Stimulated activated CD4-positive, alpha-beta T cell treated with anti-CD3 and anti-CD28 coated beads, Interleukin-12 subunit alpha, Interleukin-12 subunit beta, amount 100 ng/mL, for 24 hours (primary cell): Measurements from ENCODE around the gene IER2.
A peak's percentile ranks its signal among the peaks of the same experiment; 100 is the strongest.

Experiments
- DNase-seq, 2 experiments: peaks; one replicate each; pipeline ENCODE4 v3.0.0-alpha.2; 2020; ENCODE audit warnings: low read depth in 2 of 2

The IER2 gene

GRCh38 chr19:13118424-13119193 is 31.6 kb upstream of the IER2 start:
- DNase-seq: no peak

GRCh38 chr19:13119627-13120026 is 30.6 kb upstream of the IER2 start:
- no peak for DNase-seq

- no peak for DNase-seq
Observed at GRCh38 chr19:13120031-13120430, 30.2 kb upstream of the IER2 start.

- no peak for DNase-seq
Observed at GRCh38 chr19:13120817-13121216, 29.4 kb upstream of the IER2 start.

GRCh38 chr19:13121551-13122274 is 28.5 kb upstream of the IER2 start:
- no peak for DNase-seq

- DNase-seq: no peak
Observed at GRCh38 chr19:13122275-13122878, 27.8 kb upstream of the IER2 start.

GRCh38 chr19:13122980-13123957 is 26.9 kb upstream of the IER2 start:
- DNase-seq: no peak

- no peak for DNase-seq
Observed at GRCh38 chr19:13127051-13127450, 23.2 kb upstream of the IER2 start.

GRCh38 chr19:13127811-13128575 is 22.2 kb upstream of the IER2 start:
- DNase-seq: no peak

GRCh38 chr19:13128583-13128982 is 21.6 kb upstream of the IER2 start:
- no peak for DNase-seq

GRCh38 chr19:13129384-13129783 is 20.8 kb upstream of the IER2 start:
- no peak for DNase-seq

- no peak for DNase-seq
Observed at GRCh38 chr19:13130886-13131490, 19.2 kb upstream of the IER2 start.

GRCh38 chr19:13132471-13133180 is 17.6 kb upstream of the IER2 start:
- DNase-seq: peak in 1 of 2 experiments; percentile 68

GRCh38 chr19:13133241-13133870 is 16.9 kb upstream of the IER2 start:
- no peak for DNase-seq

- DNase-seq: no peak
Observed at GRCh38 chr19:13134626-13135025, 15.6 kb upstream of the IER2 start.

GRCh38 chr19:13135068-13136062 is 14.8 kb upstream of the IER2 start:
- DNase-seq: no peak

GRCh38 chr19:13137290-13137794 is 12.9 kb upstream of the IER2 start:
- no peak for DNase-seq
